GM18873 (cell line): ENCODE results near the gene ANKRD44.

ENCODE experiments used
- ATAC-seq: cut with Tn5 transposase; IDR thresholded peaks from one replicate; pipeline ENCODE4 v1.9.1; 2021; ENCODE audit warnings: mild to moderate bottlenecking, moderate library complexity, moderate number of reproducible peaks; ENCODE audit not compliant: unreplicated experiment, low FRiP score

ANKRD44 gene

GRCh38 chr2:197090742-197091367, 219.7 kb downstream of the ANKRD44 start:
- ATAC-seq, result no peak

GRCh38 chr2:197089655-197090054, 220.9 kb downstream of the ANKRD44 start:
- ATAC-seq, result no peak

- ATAC-seq, result no peak
These were observed 221.9 kb downstream of the ANKRD44 start for GRCh38 chr2:197088694-197089093.

GRCh38 chr2:197086500-197086899, 224.1 kb downstream of the ANKRD44 start:
- ATAC-seq, result peak; percentile 90

- no peak for ATAC-seq
These were observed 224.9 kb downstream of the ANKRD44 start for GRCh38 chr2:197085665-197086064.

GRCh38 chr2:197081294-197081693, 229.3 kb downstream of the ANKRD44 start:
- ATAC-seq, result no peak

- ATAC-seq, result no peak
These were observed 229.9 kb downstream of the ANKRD44 start for GRCh38 chr2:197080578-197081216.

GRCh38 chr2:197079832-197080555, 230.6 kb downstream of the ANKRD44 start:
- ATAC-seq, result no peak

GRCh38 chr2:197079414-197079813, 231.2 kb downstream of the ANKRD44 start:
- no peak for ATAC-seq

GRCh38 chr2:197078535-197078934, 232.0 kb downstream of the ANKRD44 start:
- ATAC-seq, result no peak

GRCh38 chr2:197077336-197077735, 233.2 kb downstream of the ANKRD44 start:
- no peak for ATAC-seq

GRCh38 chr2:197076652-197077051, 233.9 kb downstream of the ANKRD44 start:
- no peak for ATAC-seq

GRCh38 chr2:197075754-197076337, 234.7 kb downstream of the ANKRD44 start:
- ATAC-seq, result no peak

GRCh38 chr2:197075281-197075680, 235.3 kb downstream of the ANKRD44 start:
- ATAC-seq, result no peak

- no peak for ATAC-seq
These were observed 236.7 kb downstream of the ANKRD44 start for GRCh38 chr2:197073701-197074433.

- no peak for ATAC-seq
These were observed 237.3 kb downstream of the ANKRD44 start for GRCh38 chr2:197073270-197073669.

GRCh38 chr2:197072533-197072932, 238.0 kb downstream of the ANKRD44 start:
- no peak for ATAC-seq

GRCh38 chr2:197071790-197072436, 238.7 kb downstream of the ANKRD44 start:
- ATAC-seq, result no peak

- no peak for ATAC-seq
These were observed 239.4 kb downstream of the ANKRD44 start for GRCh38 chr2:197071213-197071612.

- no peak for ATAC-seq
These were observed 240.6 kb downstream of the ANKRD44 start for GRCh38 chr2:197069958-197070357.
